ENCODE measurements around the gene PRXL2B.

DNA sequence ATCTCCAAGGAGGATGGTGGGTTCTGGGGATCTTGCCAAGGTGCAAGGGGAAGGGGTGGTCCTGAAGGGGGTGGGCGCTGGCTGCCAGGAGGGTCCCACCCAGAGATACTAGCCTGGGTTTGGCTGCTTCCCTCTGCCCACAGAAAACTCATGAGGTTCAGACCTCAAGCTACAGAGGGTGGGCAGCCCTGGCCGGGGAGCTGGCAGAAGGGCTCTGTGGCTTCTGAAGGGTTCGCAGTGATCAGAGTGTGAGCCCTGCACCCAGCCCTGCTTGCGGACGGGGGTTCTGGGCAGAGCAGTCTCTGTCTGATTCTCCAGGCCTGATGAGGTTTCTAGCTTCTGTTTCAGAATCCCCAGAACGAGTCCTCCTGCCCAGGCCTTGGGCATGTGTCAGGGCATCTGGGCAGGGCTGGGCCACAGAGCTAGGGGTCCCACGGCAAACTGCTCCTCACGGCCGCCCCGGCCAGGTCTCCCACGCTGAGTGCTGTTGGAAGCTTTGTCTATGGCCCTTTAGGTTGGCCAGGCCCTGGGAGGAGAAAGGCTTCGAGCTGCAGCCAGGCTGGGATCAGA lies 46.9 kb downstream of the PRXL2B start:
- TF ChIP-seq EZH2 (IDR thresholded peaks at IDR 0.05; ENCODE audit: borderline replicate concordance, low read length): no peak
- TF ChIP-seq, protein P1, sequence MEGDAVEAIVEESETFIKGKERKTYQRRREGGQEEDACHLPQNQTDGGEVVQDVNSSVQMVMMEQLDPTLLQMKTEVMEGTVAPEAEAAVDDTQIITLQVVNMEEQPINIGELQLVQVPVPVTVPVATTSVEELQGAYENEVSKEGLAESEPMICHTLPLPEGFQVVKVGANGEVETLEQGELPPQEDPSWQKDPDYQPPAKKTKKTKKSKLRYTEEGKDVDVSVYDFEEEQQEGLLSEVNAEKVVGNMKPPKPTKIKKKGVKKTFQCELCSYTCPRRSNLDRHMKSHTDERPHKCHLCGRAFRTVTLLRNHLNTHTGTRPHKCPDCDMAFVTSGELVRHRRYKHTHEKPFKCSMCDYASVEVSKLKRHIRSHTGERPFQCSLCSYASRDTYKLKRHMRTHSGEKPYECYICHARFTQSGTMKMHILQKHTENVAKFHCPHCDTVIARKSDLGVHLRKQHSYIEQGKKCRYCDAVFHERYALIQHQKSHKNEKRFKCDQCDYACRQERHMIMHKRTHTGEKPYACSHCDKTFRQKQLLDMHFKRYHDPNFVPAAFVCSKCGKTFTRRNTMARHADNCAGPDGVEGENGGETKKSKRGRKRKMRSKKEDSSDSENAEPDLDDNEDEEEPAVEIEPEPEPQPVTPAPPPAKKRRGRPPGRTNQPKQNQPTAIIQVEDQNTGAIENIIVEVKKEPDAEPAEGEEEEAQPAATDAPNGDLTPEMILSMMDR (conservative IDR thresholded peaks at IDR 0.05 in 1 of 2, IDR thresholded peaks at IDR 0.05 in 1 of 2; ENCODE audit: extremely low read depth in 1 of 2, insufficient read depth in 1 of 2, low read depth in 1 of 2, low read length in 2 of 2): no peak

All from mammary epithelial cell (primary cell).